Measurements from ENCODE around the gene GSTP1.

Gene GSTP1

DNA sequence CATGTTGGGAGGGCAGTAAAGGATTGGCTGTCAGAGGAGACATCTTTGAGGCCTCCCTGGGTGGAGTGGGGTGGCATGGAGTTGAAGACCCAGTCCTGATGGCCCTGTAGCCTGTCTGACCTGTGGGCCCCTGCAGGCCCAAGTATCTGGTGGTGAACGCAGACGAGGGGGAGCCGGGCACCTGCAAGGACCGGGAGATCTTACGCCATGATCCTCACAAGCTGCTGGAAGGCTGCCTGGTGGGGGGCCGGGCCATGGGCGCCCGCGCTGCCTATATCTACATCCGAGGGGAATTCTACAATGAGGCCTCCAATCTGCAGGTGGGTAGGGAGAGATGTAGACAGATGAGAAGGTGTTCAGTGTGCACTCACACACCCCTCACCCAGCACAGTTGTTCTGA lies 25.7 kb downstream of the GSTP1 start:
- Mint-ChIP-seq H3K4me1 (peaks cover 32 to 60% of the 10 kb centered on the region in 2 donors), H3K9me3 (no peaks in the 10 kb centered on the region), H3K27ac (no peak overlapping the region), H3K36me3 (peaks cover 41 to 49% of the 10 kb centered on the region in 2 donors), H3K4me3 (no peak overlapping the region), H3K27me3 (peaks cover 6 to 13% of the 10 kb centered on the region in 2 donors)
- DNase-seq (no peak), ATAC-seq (replicated peaks) (no peak)

DNA sequence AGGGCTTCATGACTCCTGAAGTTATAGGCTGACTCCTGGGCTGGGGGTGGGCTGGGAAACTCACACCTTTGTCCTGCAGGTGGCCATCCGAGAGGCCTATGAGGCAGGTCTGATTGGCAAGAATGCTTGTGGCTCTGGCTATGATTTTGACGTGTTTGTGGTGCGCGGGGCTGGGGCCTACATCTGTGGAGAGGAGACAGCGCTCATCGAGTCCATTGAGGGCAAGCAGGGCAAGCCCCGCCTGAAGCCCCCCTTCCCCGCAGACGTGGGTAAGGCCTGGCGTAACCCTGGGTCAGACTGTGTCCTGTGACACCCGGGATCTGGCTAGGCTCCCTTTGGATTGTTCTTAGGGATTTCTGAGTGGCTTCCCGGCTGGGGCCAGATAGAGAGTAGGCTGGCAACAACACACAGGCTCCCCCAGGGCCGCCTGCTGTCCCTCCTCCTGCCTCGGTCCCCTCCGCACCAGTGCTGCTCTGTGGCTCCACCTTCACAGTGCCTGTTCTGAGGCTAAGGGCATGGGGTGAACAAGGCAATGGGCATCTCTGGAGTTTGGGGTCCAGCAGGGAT lies 26.8 kb downstream of the GSTP1 start:
- Mint-ChIP-seq H3K27me3 (peaks cover 0 to 5% of the 10 kb centered on the region in 2 donors), H3K27ac (no peak overlapping the region), H3K9me3 (no peaks in the 10 kb centered on the region), H3K4me3 (no peak overlapping the region), H3K4me1 (peaks cover 42 to 68% of the 10 kb centered on the region in 2 donors), H3K36me3 (peaks cover 43 to 49% of the 10 kb centered on the region in 2 donors)
- DNase-seq (no peak), ATAC-seq (replicated peaks) (no peak)

GRCh38 chr11:67611165-67611564 lies 27.6 kb downstream of the GSTP1 start:
- Mint-ChIP-seq H3K27me3 (no peaks in the 10 kb centered on the region), H3K4me1 (peaks cover 44 to 69% of the 10 kb centered on the region in 2 donors), H3K36me3 (peaks cover 43 to 49% of the 10 kb centered on the region in 2 donors), H3K9me3 (no peaks in the 10 kb centered on the region), H3K4me3 (no peak overlapping the region), H3K27ac (no peak overlapping the region)
- ATAC-seq (replicated peaks) (no peak), DNase-seq (no peak)

DNA sequence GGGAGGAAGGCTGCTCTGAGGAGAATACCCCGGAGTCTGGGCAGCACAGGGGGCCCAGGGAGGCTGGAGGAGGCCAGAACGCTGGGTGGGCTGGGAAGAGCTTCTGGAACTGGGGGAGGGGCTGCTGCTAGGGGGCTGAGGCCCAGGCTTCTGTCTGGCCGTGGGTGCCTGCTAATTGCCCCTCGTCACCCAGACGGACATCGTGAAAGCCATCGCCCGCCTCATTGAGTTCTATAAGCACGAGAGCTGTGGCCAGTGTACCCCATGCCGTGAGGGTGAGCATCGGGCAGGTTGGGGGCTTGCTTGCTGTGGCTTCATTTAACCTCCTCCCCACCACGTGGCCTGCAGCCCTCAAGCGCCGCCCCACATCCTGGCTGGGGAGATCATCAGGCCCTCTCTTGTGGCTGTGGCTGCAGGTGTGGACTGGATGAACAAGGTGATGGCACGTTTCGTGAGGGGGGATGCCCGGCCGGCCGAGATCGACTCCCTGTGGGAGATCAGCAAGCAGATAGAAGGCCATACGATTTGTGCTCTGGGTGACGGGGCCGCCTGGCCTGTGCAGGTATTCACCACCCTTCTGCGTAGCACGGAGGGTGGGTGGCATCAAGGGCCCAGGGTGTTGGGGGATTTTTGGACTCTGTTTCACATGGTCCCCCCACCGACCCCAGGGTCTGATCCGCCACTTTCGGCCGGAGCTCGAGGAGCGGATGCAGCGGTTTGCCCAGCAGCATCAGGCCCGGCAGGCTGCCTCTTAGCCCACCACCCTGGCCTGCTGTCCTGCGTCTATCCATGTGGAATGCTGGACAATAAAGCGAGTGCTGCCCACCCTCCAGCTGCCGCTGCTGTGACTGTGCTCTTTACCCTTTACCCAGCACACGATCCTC lies 28.3 kb downstream of the GSTP1 start:
- no peak overlapping the region for H3K4me3 Mint-ChIP-seq
- H3K4me1 Mint-ChIP-seq: peaks cover 49 to 73% of the 10 kb centered on the region in 2 donors
- H3K27ac Mint-ChIP-seq: peak overlapping the region; percentile 48
- no peaks in the 10 kb centered on the region for H3K9me3 Mint-ChIP-seq
- peaks cover 43 to 50% of the 10 kb centered on the region in 2 donors for H3K36me3 Mint-ChIP-seq
- no peak for DNase-seq
- no peak for ATAC-seq (replicated peaks)
- no peaks in the 10 kb centered on the region for H3K27me3 Mint-ChIP-seq

GRCh38 chr11:67612751-67613150 lies 29.1 kb downstream of the GSTP1 start:
- Mint-ChIP-seq H3K4me1 (peaks cover 49 to 66% of the 10 kb centered on the region in 2 donors), H3K4me3 (no peak overlapping the region), H3K36me3 (peaks cover 41 to 53% of the 10 kb centered on the region in 2 donors), H3K27ac (peak overlapping the region; percentile 100), H3K27me3 (peaks cover 0 to 3% of the 10 kb centered on the region in 2 donors), H3K9me3 (no peaks in the 10 kb centered on the region)
- ATAC-seq (replicated peaks) (no peak), DNase-seq (no peak)

GRCh38 chr11:67613313-67613959 lies 29.8 kb downstream of the GSTP1 start:
- peak overlapping the region; percentile 83 to 85 for H3K4me3 Mint-ChIP-seq
- H3K9me3 Mint-ChIP-seq: no peaks in the 10 kb centered on the region
- H3K27me3 Mint-ChIP-seq: peaks cover 0 to 7% of the 10 kb centered on the region in 2 donors
- DNase-seq (no peak), ATAC-seq (replicated peaks) (no peak)
- peak overlapping the region; percentile 100 for H3K27ac Mint-ChIP-seq
- peaks cover 46 to 59% of the 10 kb centered on the region in 2 donors for H3K4me1 Mint-ChIP-seq
- H3K36me3 Mint-ChIP-seq: peaks cover 39 to 53% of the 10 kb centered on the region in 2 donors

GRCh38 chr11:67613960-67614715 lies 30.5 kb downstream of the GSTP1 start:
- Mint-ChIP-seq H3K36me3 (peaks cover 33 to 46% of the 10 kb centered on the region in 2 donors), H3K4me3 (peak overlapping the region; percentile 83 to 85), H3K27ac (peak overlapping the region; percentile 100), H3K27me3 (peaks cover 0 to 7% of the 10 kb centered on the region in 2 donors), H3K9me3 (no peaks in the 10 kb centered on the region), H3K4me1 (peaks cover 42 to 52% of the 10 kb centered on the region in 2 donors)
- DNase-seq (peak; percentile 95), ATAC-seq (replicated peaks) (peak; percentile 94 to 96)

GRCh38 chr11:67614730-67615714 lies 31.4 kb downstream of the GSTP1 start:
- DNase-seq: peak; percentile 46
- peaks cover 40 to 49% of the 10 kb centered on the region in 2 donors for H3K4me1 Mint-ChIP-seq

DNA sequence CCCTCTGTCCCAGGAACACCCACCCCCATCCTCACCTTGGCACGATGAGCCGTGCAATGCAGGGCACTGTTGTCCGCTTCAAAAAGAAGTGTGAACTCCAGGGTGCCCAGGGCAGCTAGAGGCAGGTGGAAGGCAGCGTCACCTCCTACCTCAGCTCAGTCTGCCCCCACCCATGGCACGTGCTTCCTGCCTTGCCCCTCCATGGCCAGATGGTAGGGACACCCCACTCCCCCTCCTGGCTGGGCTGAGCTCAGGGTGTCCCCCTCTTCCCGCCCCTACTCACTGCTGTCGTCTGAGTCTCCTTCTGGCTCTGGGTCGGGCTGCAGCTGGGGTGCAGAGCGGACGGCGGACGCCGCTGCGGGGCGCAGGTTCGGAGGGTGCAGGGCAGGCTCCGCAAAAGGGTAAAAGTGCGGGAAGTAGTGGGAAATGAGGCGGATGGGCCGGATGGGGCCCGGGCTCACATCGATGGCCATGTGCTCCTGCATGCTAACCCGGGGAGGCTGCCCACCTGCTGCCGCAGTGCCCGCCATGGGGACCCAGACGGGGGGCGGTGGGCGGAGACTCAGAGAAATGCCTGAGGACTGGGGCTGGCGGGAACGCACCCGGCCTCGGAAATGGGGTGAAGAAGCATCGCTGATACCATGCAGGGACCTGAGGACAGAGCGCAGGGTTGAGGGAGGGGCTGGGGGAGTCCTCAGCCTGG lies 32.3 kb downstream of the GSTP1 start:
- Mint-ChIP-seq H3K9me3 (no peaks in the 10 kb centered on the region), H3K27me3 (peaks cover 0 to 7% of the 10 kb centered on the region in 2 donors), H3K36me3 (peaks cover 31 to 43% of the 10 kb centered on the region in 2 donors), H3K4me1 (peaks cover 39 to 49% of the 10 kb centered on the region in 2 donors), H3K4me3 (peak overlapping the region; percentile 62 to 66), H3K27ac (peak overlapping the region; percentile 92)
- DNase-seq: no peak
- no peak for ATAC-seq (replicated peaks)

More at GRCh38 chr11:67614730-67615714, 31.4 kb downstream of the GSTP1 start:
- Mint-ChIP-seq H3K27me3 (peaks cover 0 to 7% of the 10 kb centered on the region in 2 donors), H3K36me3 (peaks cover 35 to 46% of the 10 kb centered on the region in 2 donors), H3K4me3 (peak overlapping the region; percentile 83 to 85), H3K27ac (peak overlapping the region; percentile 100), H3K9me3 (no peaks in the 10 kb centered on the region)
- peak in 1 of 2 donors; percentile 10 for ATAC-seq (replicated peaks)

DNA sequence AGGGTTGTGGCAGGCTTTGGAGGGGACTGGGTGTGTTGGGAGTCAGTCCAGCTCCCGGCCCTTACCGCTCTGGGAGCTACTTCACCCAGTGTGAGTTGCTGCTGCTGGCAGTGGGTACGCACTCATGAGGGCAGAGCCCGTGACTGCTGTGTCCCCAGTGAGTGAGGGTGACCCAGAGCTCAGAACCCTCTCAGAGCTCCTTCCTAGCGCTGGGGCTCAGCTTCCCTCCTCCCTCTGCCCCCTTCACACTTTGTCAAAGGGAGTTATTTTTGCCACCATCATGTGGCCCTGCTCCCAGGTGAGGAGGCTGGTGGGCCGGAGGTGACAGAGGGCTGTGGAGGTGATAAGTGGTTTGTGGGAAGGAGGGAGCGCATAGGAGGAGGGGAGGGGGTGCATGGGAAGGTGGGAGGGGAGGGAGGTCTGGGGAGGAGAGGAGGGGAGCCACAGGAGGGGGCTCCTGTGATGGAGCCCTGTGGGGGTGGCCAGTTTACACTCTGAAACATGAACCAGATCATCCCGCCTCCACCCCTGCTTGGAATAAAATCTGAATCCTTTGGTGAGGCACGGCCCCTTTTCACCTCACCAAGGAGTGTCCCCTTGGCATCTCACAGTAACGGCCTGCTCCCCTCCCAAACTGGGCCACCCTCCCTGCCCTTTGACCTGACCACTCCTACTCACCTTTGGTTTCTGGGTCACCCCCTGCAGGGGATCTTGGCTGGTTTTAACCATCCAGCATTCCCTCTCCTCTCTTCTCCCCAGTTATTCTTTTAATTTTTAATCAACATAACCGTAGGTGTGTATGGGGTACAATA lies 33.0 kb downstream of the GSTP1 start:
- ATAC-seq (replicated peaks) (no peak), DNase-seq (no peak)
- no peaks in the 10 kb centered on the region for H3K9me3 Mint-ChIP-seq
- H3K36me3 Mint-ChIP-seq: peaks cover 26 to 38% of the 10 kb centered on the region in 2 donors
- H3K4me1 Mint-ChIP-seq: peaks cover 38 to 49% of the 10 kb centered on the region in 2 donors
- H3K27me3 Mint-ChIP-seq: peaks cover 0 to 7% of the 10 kb centered on the region in 2 donors
- peak overlapping the region; percentile 76 for H3K27ac Mint-ChIP-seq
- H3K4me3 Mint-ChIP-seq: peak overlapping the region in 1 of 2 donors; percentile 19

GRCh38 chr11:67617243-67617953 lies 33.8 kb downstream of the GSTP1 start:
- Mint-ChIP-seq H3K27ac (peak overlapping the region; percentile 27), H3K4me3 (peak overlapping the region in 1 of 2 donors; percentile 19)

More at GRCh38 chr11:67617243-67617953, 33.8 kb downstream of the GSTP1 start:
- H3K27me3 Mint-ChIP-seq: peaks cover 0 to 7% of the 10 kb centered on the region in 2 donors
- peaks cover 21 to 32% of the 10 kb centered on the region in 2 donors for H3K36me3 Mint-ChIP-seq
- H3K4me1 Mint-ChIP-seq: peaks cover 38 to 41% of the 10 kb centered on the region in 2 donors
- no peak for DNase-seq
- H3K9me3 Mint-ChIP-seq: no peaks in the 10 kb centered on the region
- ATAC-seq (replicated peaks): no peak
